ENCODE data around the gene VCAN. TPM values are rescaled to one million over a fixed set of nuclear protein-coding genes. Genes with fewer than 3 reads are reported as not detected.
A peak's percentile ranks its signal among the peaks of the same experiment; 100 is the strongest.

VCAN gene
- total and polyA plus RNA-seq, 4 donors: 0.97 to 15.6 (median 4.8) TPM

DNA sequence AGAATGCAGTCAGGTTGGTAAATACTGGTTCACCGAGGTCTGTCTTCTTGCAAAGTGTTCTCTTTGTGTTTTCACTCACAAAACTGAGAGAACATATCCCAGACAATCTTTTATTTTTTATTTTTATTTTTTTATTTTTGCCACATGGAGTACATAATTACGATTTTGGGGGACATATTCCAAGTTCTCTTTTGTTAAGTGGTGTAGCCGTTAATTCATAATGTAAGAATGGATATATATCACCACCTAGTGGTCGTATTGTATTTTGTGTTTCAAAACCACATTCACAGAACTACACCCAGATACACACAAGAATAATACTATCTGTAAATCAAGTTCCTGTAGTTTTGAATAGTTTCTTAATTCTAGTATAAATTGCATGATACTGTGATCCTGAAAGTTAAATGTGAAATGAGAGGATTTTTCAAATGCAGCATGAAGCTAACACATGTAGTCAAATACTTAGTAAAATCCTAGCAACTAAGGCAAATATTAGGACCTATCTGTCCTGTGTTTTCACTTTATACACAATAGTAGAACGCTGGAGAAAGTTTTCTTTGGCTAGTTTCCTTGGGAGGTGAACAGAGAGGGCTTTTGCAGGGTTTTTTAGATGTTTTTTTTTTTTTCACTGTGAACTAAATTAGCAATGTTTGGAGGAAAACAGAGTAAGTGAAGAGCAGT, 92.7 kb downstream of the VCAN start:
- DNase-seq (ENCODE audit: low spot score): no peak
- peak overlapping the region; percentile 6 to 57 for H3K27ac ChIP-seq (ENCODE audit: low read depth in 1 of 2, low read length in 2 of 2)
- H3K9ac ChIP-seq (ENCODE audit: low read depth in 1 of 2, low read length in 2 of 2): peak overlapping the region in 1 of 2 donors; percentile 70
- peaks cover 0 to 6% (median 4%) of the 10 kb centered on the region in 4 donors for H3K4me1 ChIP-seq (ENCODE audit: control insufficient read depth in 4 of 4, insufficient read depth in 4 of 4, low read length in 3 of 4)
- peaks cover 0 to 8% (median 1%) of the 10 kb centered on the region in 4 donors for H3K9me3 ChIP-seq (ENCODE audit: control insufficient read depth in 4 of 4, low read length in 3 of 4)
- H3K36me3 ChIP-seq (ENCODE audit: control insufficient read depth in 4 of 4, insufficient read depth in 3 of 4, low read depth in 1 of 4, low read length in 3 of 4): no peaks in the 10 kb centered on the region
- TF ChIP-seq FOXA1 (IDR thresholded peaks at IDR 0.05) (no peak), HNF4A (conservative IDR thresholded peaks at IDR 0.05) (no peak), NR2F2 (IDR thresholded peaks at IDR 0.05) (no peak), HNF4G (IDR thresholded peaks at IDR 0.05) (no peak), JUND (IDR thresholded peaks at IDR 0.05) (no peak), YY1 (IDR thresholded peaks at IDR 0.05) (no peak), FOXA2 (IDR thresholded peaks at IDR 0.05) (no peak), RAD21 (IDR thresholded peaks at IDR 0.05) (peak; percentile 82 to 84), SP1 (IDR thresholded peaks at IDR 0.05) (no peak), EGR1 (IDR thresholded peaks at IDR 0.05; ENCODE audit: low read depth in 2 of 2) (no peak), GABPA (IDR thresholded peaks at IDR 0.05 in 1 of 2, conservative IDR thresholded peaks at IDR 0.05 in 1 of 2) (no peak)
- TF ChIP-seq, protein P1, sequence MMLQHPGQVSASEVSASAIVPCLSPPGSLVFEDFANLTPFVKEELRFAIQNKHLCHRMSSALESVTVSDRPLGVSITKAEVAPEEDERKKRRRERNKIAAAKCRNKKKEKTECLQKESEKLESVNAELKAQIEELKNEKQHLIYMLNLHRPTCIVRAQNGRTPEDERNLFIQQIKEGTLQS (IDR thresholded peaks at IDR 0.05): no peak
- TF ChIP-seq, protein P2, sequence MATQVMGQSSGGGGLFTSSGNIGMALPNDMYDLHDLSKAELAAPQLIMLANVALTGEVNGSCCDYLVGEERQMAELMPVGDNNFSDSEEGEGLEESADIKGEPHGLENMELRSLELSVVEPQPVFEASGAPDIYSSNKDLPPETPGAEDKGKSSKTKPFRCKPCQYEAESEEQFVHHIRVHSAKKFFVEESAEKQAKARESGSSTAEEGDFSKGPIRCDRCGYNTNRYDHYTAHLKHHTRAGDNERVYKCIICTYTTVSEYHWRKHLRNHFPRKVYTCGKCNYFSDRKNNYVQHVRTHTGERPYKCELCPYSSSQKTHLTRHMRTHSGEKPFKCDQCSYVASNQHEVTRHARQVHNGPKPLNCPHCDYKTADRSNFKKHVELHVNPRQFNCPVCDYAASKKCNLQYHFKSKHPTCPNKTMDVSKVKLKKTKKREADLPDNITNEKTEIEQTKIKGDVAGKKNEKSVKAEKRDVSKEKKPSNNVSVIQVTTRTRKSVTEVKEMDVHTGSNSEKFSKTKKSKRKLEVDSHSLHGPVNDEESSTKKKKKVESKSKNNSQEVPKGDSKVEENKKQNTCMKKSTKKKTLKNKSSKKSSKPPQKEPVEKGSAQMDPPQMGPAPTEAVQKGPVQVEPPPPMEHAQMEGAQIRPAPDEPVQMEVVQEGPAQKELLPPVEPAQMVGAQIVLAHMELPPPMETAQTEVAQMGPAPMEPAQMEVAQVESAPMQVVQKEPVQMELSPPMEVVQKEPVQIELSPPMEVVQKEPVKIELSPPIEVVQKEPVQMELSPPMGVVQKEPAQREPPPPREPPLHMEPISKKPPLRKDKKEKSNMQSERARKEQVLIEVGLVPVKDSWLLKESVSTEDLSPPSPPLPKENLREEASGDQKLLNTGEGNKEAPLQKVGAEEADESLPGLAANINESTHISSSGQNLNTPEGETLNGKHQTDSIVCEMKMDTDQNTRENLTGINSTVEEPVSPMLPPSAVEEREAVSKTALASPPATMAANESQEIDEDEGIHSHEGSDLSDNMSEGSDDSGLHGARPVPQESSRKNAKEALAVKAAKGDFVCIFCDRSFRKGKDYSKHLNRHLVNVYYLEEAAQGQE (IDR thresholded peaks at IDR 0.05): no peak
- TF ChIP-seq, protein P3, sequence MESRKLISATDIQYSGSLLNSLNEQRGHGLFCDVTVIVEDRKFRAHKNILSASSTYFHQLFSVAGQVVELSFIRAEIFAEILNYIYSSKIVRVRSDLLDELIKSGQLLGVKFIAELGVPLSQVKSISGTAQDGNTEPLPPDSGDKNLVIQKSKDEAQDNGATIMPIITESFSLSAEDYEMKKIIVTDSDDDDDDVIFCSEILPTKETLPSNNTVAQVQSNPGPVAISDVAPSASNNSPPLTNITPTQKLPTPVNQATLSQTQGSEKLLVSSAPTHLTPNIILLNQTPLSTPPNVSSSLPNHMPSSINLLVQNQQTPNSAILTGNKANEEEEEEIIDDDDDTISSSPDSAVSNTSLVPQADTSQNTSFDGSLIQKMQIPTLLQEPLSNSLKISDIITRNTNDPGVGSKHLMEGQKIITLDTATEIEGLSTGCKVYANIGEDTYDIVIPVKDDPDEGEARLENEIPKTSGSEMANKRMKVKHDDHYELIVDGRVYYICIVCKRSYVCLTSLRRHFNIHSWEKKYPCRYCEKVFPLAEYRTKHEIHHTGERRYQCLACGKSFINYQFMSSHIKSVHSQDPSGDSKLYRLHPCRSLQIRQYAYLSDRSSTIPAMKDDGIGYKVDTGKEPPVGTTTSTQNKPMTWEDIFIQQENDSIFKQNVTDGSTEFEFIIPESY (IDR thresholded peaks at IDR 0.05): no peak
- TF ChIP-seq, protein P4, sequence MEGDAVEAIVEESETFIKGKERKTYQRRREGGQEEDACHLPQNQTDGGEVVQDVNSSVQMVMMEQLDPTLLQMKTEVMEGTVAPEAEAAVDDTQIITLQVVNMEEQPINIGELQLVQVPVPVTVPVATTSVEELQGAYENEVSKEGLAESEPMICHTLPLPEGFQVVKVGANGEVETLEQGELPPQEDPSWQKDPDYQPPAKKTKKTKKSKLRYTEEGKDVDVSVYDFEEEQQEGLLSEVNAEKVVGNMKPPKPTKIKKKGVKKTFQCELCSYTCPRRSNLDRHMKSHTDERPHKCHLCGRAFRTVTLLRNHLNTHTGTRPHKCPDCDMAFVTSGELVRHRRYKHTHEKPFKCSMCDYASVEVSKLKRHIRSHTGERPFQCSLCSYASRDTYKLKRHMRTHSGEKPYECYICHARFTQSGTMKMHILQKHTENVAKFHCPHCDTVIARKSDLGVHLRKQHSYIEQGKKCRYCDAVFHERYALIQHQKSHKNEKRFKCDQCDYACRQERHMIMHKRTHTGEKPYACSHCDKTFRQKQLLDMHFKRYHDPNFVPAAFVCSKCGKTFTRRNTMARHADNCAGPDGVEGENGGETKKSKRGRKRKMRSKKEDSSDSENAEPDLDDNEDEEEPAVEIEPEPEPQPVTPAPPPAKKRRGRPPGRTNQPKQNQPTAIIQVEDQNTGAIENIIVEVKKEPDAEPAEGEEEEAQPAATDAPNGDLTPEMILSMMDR (IDR thresholded peaks at IDR 0.05; ENCODE audit: low read depth, low read length, missing input control): peak; percentile 62
- H3K4me3 ChIP-seq (ENCODE audit: low read depth in 1 of 3, low read length in 3 of 3): peak overlapping the region in 1 of 3 donors; percentile 29
- H3K27me3 ChIP-seq (ENCODE audit: control insufficient read depth in 4 of 4, insufficient read depth in 4 of 4, low read length in 3 of 4): peaks cover 0 to 6% (median 0%) of the 10 kb centered on the region in 4 donors
- 10% methylated on average over 5 of the region's 5 CpGs for WGBS

DNA sequence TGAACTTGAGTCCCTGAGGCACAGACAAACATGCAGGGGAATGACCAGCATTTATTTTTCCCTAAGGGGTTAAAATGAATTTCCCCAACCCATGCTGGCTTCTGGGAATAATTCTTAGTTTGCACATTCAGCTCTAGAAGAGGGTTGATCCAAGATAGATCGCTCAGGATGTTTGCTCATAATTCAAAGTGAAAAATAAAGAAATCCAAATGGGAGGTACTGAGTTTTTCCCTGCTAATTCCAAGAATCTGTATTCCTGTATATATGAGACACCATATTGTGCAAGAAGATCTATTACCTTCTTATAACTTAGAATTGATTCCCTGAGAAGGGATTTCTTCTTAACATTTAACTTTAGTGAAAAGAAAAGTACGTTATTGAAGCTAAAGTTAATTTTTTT, 96.2 kb downstream of the VCAN start:
- Histone ChIP-seq H3K4me1 (ENCODE audit: control insufficient read depth in 4 of 4, insufficient read depth in 4 of 4, low read length in 3 of 4) (peaks cover 0 to 6% (median 4%) of the 10 kb centered on the region in 4 donors), H3K9me3 (ENCODE audit: control insufficient read depth in 4 of 4, low read length in 3 of 4) (peaks cover 0 to 8% (median 1%) of the 10 kb centered on the region in 4 donors), H3K27ac (ENCODE audit: low read depth in 1 of 2, low read length in 2 of 2) (no peak overlapping the region), H3K9ac (ENCODE audit: low read depth in 1 of 2, low read length in 2 of 2) (no peak overlapping the region), H3K27me3 (ENCODE audit: control insufficient read depth in 4 of 4, insufficient read depth in 4 of 4, low read length in 3 of 4) (peaks cover 0 to 2% (median 0%) of the 10 kb centered on the region in 4 donors), H3K4me3 (ENCODE audit: low read depth in 1 of 3, low read length in 3 of 3) (no peak overlapping the region), H3K36me3 (ENCODE audit: control insufficient read depth in 4 of 4, insufficient read depth in 3 of 4, low read depth in 1 of 4, low read length in 3 of 4) (no peaks in the 10 kb centered on the region)
- no peak for DNase-seq (ENCODE audit: low spot score)
- TF ChIP-seq JUND (IDR thresholded peaks at IDR 0.05): no peak
- no peak for TF ChIP-seq FOXA1 (IDR thresholded peaks at IDR 0.05)
- TF ChIP-seq YY1 (IDR thresholded peaks at IDR 0.05): no peak
- TF ChIP-seq, protein P1 (IDR thresholded peaks at IDR 0.05): no peak
- no peak for TF ChIP-seq RAD21 (IDR thresholded peaks at IDR 0.05)
- TF ChIP-seq GABPA (IDR thresholded peaks at IDR 0.05 in 1 of 2, conservative IDR thresholded peaks at IDR 0.05 in 1 of 2): no peak
- 68% methylated on average over 2 of the region's 2 CpGs for WGBS

Measured in liver (tissue), 9 donors.